ENCODE results near the gene TMEM9. TPM values are rescaled to one million over a fixed set of nuclear protein-coding genes. Genes with fewer than 3 reads are reported as not detected.

TMEM9 gene
- total RNA-seq, 4 donors from 2014 or later = 38.1 to 50.8 (median 40.7) TPM

DNA sequence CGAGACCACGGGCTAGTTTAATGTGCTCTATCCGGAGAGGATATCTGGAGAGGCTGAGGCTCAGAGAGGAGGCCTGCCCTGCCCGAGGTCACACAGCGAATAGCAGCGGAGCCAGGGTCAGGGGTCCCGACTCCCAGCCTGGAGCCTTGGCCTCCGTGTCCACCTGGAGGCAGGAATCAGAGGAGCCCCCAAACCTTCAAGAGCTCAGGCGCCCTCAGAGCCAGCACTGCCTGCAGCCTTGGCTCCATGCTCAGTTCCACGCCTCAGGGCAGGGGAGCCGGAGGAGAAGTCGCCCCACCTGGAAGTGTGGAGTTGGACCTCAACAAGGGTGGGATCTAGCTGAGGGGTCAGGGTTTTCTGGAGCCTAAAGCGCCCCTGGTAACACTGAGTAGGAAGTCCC lies 25.3 kb downstream of the TMEM9 start:
- Histone ChIP-seq H3K4me3 (no peak overlapping the region), H3K36me3 (peaks cover under 1% of the 10 kb centered on the region), H3K4me1 (no peaks in the 10 kb centered on the region), H3K9me3 (no peaks in the 10 kb centered on the region), H3K27ac (no peak overlapping the region), H3K27me3 (peaks cover 7% of the 10 kb centered on the region)
- no peak for TF ChIP-seq EP300 (IDR thresholded peaks at IDR 0.05)
- no peak for TF ChIP-seq CTCF (IDR thresholded peaks at IDR 0.05)
- no peak for TF ChIP-seq POLR2A (IDR thresholded peaks at IDR 0.05)
- TF ChIP-seq POLR2AphosphoS5 (IDR thresholded peaks at IDR 0.05) = no peak
- DNase-seq (ENCODE audit: low spot score in 2 of 2) = no peak
- WGBS = 91% methylated on average over 3 of the region's 13 CpGs

DNA sequence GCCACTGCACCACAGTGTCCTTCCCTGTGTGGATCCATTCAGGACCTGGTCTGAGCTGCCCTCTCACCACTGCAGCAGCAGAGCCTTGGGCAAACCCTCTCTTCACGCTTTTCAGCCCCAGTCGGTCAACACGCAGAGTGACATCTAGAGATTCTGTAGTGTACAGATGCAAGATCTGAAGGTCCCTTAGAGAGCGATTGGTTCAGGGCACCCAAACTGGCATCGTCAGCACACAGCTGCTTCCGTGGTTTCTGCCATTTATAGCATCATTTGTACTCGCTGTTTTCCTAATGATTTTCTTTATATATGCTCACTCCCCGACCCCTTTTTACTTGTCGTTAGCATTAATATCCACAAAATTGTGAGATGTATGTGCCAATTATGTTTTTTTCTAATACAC lies 25.8 kb downstream of the TMEM9 start:
- no peaks in the 10 kb centered on the region for H3K9me3 ChIP-seq
- H3K4me3 ChIP-seq = no peak overlapping the region
- TF ChIP-seq POLR2A (IDR thresholded peaks at IDR 0.05) (no peak), POLR2AphosphoS5 (IDR thresholded peaks at IDR 0.05) (no peak), CTCF (IDR thresholded peaks at IDR 0.05) (no peak), EP300 (IDR thresholded peaks at IDR 0.05) (no peak)
- H3K27ac ChIP-seq = no peak overlapping the region
- 93% methylated on average over 9 of the region's 9 CpGs for WGBS
- DNase-seq (ENCODE audit: low spot score in 2 of 2) = no peak
- no peaks in the 10 kb centered on the region for H3K36me3 ChIP-seq
- no peaks in the 10 kb centered on the region for H3K4me1 ChIP-seq
- peaks cover 9% of the 10 kb centered on the region for H3K27me3 ChIP-seq

- no peak overlapping the region for H3K27ac ChIP-seq
- no peak for DNase-seq (ENCODE audit: low spot score in 2 of 2)
- H3K4me3 ChIP-seq = no peak overlapping the region
- no peaks in the 10 kb centered on the region for H3K4me1 ChIP-seq
- H3K9me3 ChIP-seq = no peaks in the 10 kb centered on the region
- H3K27me3 ChIP-seq = peaks cover 9% of the 10 kb centered on the region
- no peaks in the 10 kb centered on the region for H3K36me3 ChIP-seq
- WGBS = 87% methylated on average over 12 of the region's 17 CpGs
- TF ChIP-seq CTCF (IDR thresholded peaks at IDR 0.05) (no peak), EP300 (IDR thresholded peaks at IDR 0.05) (no peak), POLR2AphosphoS5 (IDR thresholded peaks at IDR 0.05) (no peak), POLR2A (IDR thresholded peaks at IDR 0.05) (no peak)
These were observed 26.4 kb downstream of the TMEM9 start for GRCh38 chr1:201127755-201128455.

DNA sequence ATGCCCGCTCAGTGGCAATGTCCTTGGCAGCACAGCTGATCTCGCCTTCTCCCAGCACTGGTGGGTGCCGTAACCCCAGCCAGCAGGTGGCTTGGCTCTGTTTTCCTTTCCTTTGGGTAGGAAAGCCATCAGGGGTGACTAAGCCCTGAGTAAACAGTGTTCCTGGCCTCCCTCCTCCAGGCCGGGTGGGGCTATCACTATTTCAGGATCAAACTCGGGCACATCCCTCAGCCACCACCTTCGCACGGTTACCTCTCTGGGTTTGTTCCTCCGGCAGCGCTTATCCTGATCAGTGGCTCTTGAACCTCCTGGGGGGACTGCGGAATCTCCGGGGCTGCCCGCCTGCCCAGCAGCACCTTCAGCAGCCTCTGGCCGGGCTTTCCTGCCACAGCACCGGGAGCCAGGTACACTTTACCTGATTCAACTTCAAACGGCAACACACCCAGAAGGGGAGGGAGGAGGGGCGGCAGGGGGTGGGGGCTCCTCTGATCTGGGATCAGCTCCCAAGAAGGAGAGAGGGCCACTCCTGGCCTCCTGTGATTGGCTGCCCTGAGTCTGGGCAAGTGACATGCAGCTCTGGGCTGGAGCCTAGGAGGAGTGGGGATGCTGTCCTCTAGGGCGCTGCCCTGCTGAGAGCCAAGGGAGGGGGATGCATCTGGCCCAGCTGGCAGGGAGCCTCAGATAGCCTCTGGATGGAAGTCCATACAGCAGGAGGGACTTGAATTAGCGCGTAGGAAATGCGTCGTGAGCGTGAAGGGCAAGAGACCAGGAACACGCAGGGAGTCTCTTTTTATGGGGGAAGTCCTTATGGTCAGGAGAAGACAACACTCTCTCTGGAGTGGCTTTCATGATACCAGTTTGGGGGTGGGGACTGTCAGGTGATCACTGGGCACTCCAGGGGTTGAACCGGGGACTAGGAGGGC lies 27.2 kb downstream of the TMEM9 start, which contains the start of gene ASCL5:
Gene ASCL5, minus strand, starts transcription at position 353 of the 923 bp plus-strand sequence. CDS start 11,812 bp downstream, outside the sequence.
- no peak within 1 kb of the TSS for H3K4me3 ChIP-seq
- no peaks in the 10 kb centered on the region for H3K4me1 ChIP-seq
- peaks cover 10% of the 10 kb centered on the region for H3K27me3 ChIP-seq
- H3K27ac ChIP-seq = no peak within 1 kb of the TSS
- 79% methylated on average over 16 of the region's 24 CpGs for WGBS
- no peak for TF ChIP-seq EP300 (IDR thresholded peaks at IDR 0.05)
- H3K9me3 ChIP-seq = no peaks in the 10 kb centered on the region
- no peak for DNase-seq (ENCODE audit: low spot score in 2 of 2)
- H3K36me3 ChIP-seq = no peaks in the 10 kb centered on the region

DNA sequence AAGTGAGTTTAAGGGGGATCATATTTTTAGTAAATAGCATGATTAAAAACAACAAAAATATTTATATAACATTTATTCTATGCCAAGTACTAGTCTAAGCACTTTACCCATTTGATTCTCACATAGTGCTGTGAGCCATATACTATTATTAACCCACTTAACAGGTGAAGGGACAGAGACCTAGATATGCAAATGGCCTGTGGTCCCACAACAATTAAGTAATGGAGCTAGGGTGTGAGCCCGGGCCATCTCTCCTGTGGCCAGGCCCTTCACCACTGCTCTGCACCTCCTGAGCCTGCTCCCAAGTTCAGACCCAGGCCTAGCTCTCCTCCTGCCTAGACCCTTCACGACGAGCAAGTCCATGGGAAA lies 27.8 kb downstream of the TMEM9 start:
- Histone ChIP-seq H3K4me3 (no peak overlapping the region), H3K27me3 (peaks cover 12% of the 10 kb centered on the region), H3K4me1 (no peaks in the 10 kb centered on the region), H3K9me3 (no peaks in the 10 kb centered on the region), H3K36me3 (no peaks in the 10 kb centered on the region), H3K27ac (no peak overlapping the region)
- no peak for DNase-seq (ENCODE audit: low spot score in 2 of 2)
- TF ChIP-seq EP300 (IDR thresholded peaks at IDR 0.05) = no peak
- no peak for TF ChIP-seq CTCF (IDR thresholded peaks at IDR 0.05)
- TF ChIP-seq POLR2AphosphoS5 (IDR thresholded peaks at IDR 0.05) = no peak
- TF ChIP-seq POLR2A (IDR thresholded peaks at IDR 0.05) = no peak
- 63% methylated on average over 3 of the region's 3 CpGs for WGBS
